SK-N-SH (cell line): ENCODE measurements around the gene KLHDC7B. TPM values are rescaled to one million over a fixed set of nuclear protein-coding genes. Genes with fewer than 3 reads are reported as not detected.

Source experiments
- CTCF ChIA-PET: fragments of 300-600, 350-600 bp; formaldehyde crosslinking; extraction: SDS; loops from one replicate; lab custom pipeline; 2021; lab: Yijun Ruan, JAX
- POLR2A ChIA-PET: fragments of 350-600 bp; sonication (Branson Sonifier 250); formaldehyde crosslinking; extraction: SDS; loops from one replicate; lab custom pipeline; 2020; ENCODE audit warnings: antibody characterized with exemption, inconsistent platforms; lab: Yijun Ruan, JAX
- DNase-seq: peaks from one replicate; pipeline ENCODE4 v3.0.0; 2012
- H2AFZ ChIP-seq: fragments of 200-600 bp; sonication (generic); 2 replicates; pipeline ENCODE4 v1.8.1; 2016; ENCODE audit warnings: antibody characterized with exemption, mild to moderate bottlenecking, low read depth
- H3F3A ChIP-seq: fragments of 200-600 bp; sonication (generic); replicated peaks from 2 replicates; pipeline ENCODE3; 2016; ENCODE audit warnings: antibody characterized with exemption, mild to moderate bottlenecking; ENCODE audit not compliant: insufficient read depth
- H3K27ac ChIP-seq, 2 experiments: fragments of 200-500 bp in 1 of 2; fragments of 200-600 bp in 1 of 2; sonication (Bioruptor generic) in 1 of 2; sonication (generic), shearing (Covaris generic) in 1 of 2; 2 replicates each; pipeline versions ENCODE4 v1.5.1 to v1.6.1; 2014 to 2016; ENCODE audit warnings: low read depth in 2 of 2, inconsistent platforms in 1 of 2, low read length in 1 of 2, mild to moderate bottlenecking in 1 of 2, mixed read lengths in 1 of 2
- H3K27me3 ChIP-seq: fragments of 200-600 bp; sonication (generic), shearing (Covaris generic); 2 replicates; pipeline ENCODE4 v1.6.1; 2016; ENCODE audit warnings: mixed run types; ENCODE audit not compliant: insufficient read depth
- H3K36me3 ChIP-seq, 2 experiments: fragments of 200-500 bp in 1 of 2; fragments of 200-600 bp in 1 of 2; sonication (Bioruptor generic) in 1 of 2; sonication (generic) in 1 of 2; replicated peaks in 1 of 2; 2 replicates each; pipeline versions ENCODE3 to v1.5.1; 2014 to 2016; ENCODE audit warnings: low read length in 1 of 2, mild to moderate bottlenecking in 1 of 2; ENCODE audit not compliant: insufficient read depth in 2 of 2, control insufficient read depth in 1 of 2
- H3K4me1 ChIP-seq, 2 experiments: fragments of 200-500 bp in 1 of 2; fragments of 200-600 bp in 1 of 2; sonication (Bioruptor generic) in 1 of 2; sonication (generic), shearing (Covaris generic) in 1 of 2; 2 replicates each; pipeline versions ENCODE4 v1.5.1 to v1.6.1; 2014 to 2016; ENCODE audit warnings: low read depth in 1 of 2, low read length in 1 of 2, mixed run types in 1 of 2; ENCODE audit not compliant: insufficient read depth in 2 of 2, control insufficient read depth in 1 of 2
- H3K4me2 ChIP-seq: fragments of 200-600 bp; sonication (generic), shearing (Covaris generic); 2 replicates; pipeline ENCODE4 v1.6.1; 2017; ENCODE audit warnings: mixed run types
- H3K4me3 ChIP-seq, 2 experiments: fragments of 200-500 bp in 1 of 2; fragments of 200-600 bp in 1 of 2; sonication (Bioruptor generic) in 1 of 2; sonication (generic), shearing (Covaris generic) in 1 of 2; 2 replicates each; pipeline versions ENCODE4 v1.5.1 to v1.8.1; 2014 to 2016; ENCODE audit warnings: low read depth in 2 of 2, inconsistent platforms in 1 of 2, low read length in 1 of 2, mild to moderate bottlenecking in 1 of 2, mixed read lengths in 1 of 2, moderate library complexity in 1 of 2
- H3K79me2 ChIP-seq: fragments of 200-600 bp; sonication (generic); 2 replicates; pipeline ENCODE4 v1.8.1; 2017; ENCODE audit warnings: mild to moderate bottlenecking; ENCODE audit not compliant: insufficient read depth
- H3K9ac ChIP-seq: fragments of 200-600 bp; sonication (generic); 2 replicates; pipeline ENCODE4 v1.6.1; 2017; ENCODE audit warnings: mixed run types
- H3K9me2 ChIP-seq: fragments of 200-600 bp; sonication (generic); 2 replicates; pipeline ENCODE4 v1.6.1; 2017; ENCODE audit warnings: mixed run types
- H3K9me3 ChIP-seq: fragments of 200-600 bp; sonication (generic); 2 replicates; pipeline ENCODE4 v1.6.1; 2017; ENCODE audit warnings: mixed run types, mild to moderate bottlenecking, moderate library complexity
- H4K20me1 ChIP-seq: fragments of 200-600 bp; sonication (generic); 2 replicates; pipeline ENCODE4 v1.6.1; 2017; ENCODE audit warnings: mild to moderate bottlenecking, mixed run types; ENCODE audit not compliant: insufficient read depth
- CTCF ChIP-seq: fragments of 200-600 bp; sonication (generic); IDR thresholded peaks from 2 replicates; pipeline ENCODE4 v1.6.1; 2017; ENCODE audit warnings: antibody characterized with exemption, mild to moderate bottlenecking, moderate library complexity
- ELF1 ChIP-seq: IDR thresholded peaks from 2 replicates; pipeline ENCODE4 v1.4.0; 2012
- EP300 ChIP-seq, 2 experiments: IDR thresholded peaks; 2 replicates each; pipeline versions ENCODE4 v1.4.0 to v1.6.1; 2012; ENCODE audit warnings: borderline replicate concordance in 1 of 2, low read depth in 1 of 2, low read length in 1 of 2
- EZH2phosphoT487 ChIP-seq: fragments of 200-600 bp; sonication (generic); IDR thresholded peaks from 2 replicates; pipeline ENCODE4 v1.6.1; 2017; ENCODE audit warnings: low read depth, mixed run types, mild to moderate bottlenecking, antibody characterized with exemption, moderate library complexity, borderline replicate concordance
- NFIC ChIP-seq: IDR thresholded peaks from 2 replicates; pipeline ENCODE4 v1.4.0; 2012; ENCODE audit warnings: borderline replicate concordance
- RAD21 ChIP-seq: IDR thresholded peaks from 2 replicates; pipeline ENCODE4 v1.6.1; 2012; ENCODE audit warnings: mild to moderate bottlenecking, low read length
- REST ChIP-seq: IDR thresholded peaks from 2 replicates; pipeline ENCODE4 v1.6.1; 2012; ENCODE audit warnings: mild to moderate bottlenecking, low read depth, low read length, moderate library complexity
- SIN3A ChIP-seq: IDR thresholded peaks from 2 replicates; pipeline ENCODE4 v1.6.1; 2012; ENCODE audit warnings: low read depth, mild to moderate bottlenecking, low read length, moderate library complexity, borderline replicate concordance
- SMC3 ChIP-seq: IDR thresholded peaks from 2 replicates; pipeline ENCODE4 v1.6.1; 2012; ENCODE audit warnings: low read depth, low read length, improper control_type of control experiment
- TAF1 ChIP-seq: IDR thresholded peaks from 2 replicates; pipeline ENCODE4 v1.6.1; 2012; ENCODE audit warnings: low read depth, mild to moderate bottlenecking, low read length, moderate library complexity, borderline replicate concordance
- USF1 ChIP-seq: IDR thresholded peaks from 2 replicates; pipeline ENCODE4 v1.4.0; 2012; ENCODE audit warnings: low read depth, borderline replicate concordance
- USF2 ChIP-seq: fragments of 150-350 bp; IDR thresholded peaks from 2 replicates; pipeline ENCODE4 v1.6.1; 2017; ENCODE audit warnings: antibody characterized with exemption, low read length, low read depth, borderline replicate concordance
- ZBTB33 ChIP-seq: IDR thresholded peaks from 2 replicates; pipeline ENCODE4 v1.4.0; 2012; ENCODE audit warnings: low read depth, borderline replicate concordance
- WGBS: methylation state at CpG from one replicate; pipeline ENCODE4 v1.1.6; 2017; ENCODE audit warnings: low lambda C conversion rate; 5-methylcytosine and 5-hydroxymethylcytosine counted together
- polyA plus RNA-seq, 3 experiments: library from polyadenylated mRNA; depleted of rRNA; stranded (reverse); fragments of >200 nt; gene quantifications; 2 replicates each; pipeline ENCODE4 v1.2.3, GENCODE V29; 2012

The KLHDC7B gene
- polyA plus RNA-seq, 1 of the 3 experiments (the other 2 are of a cell fraction) = 0.07 TPM

GRCh38 chr22:50577697-50577986 is 31.9 kb downstream of the KLHDC7B start:
- Histone ChIP-seq H3K27me3 (no peaks in the 10 kb centered on the region), H3K36me3 (peaks cover 0 to 52% of the 10 kb centered on the region in 2 experiments), H3K27ac (no peak overlapping the region), H3K9me2 (no peaks in the 10 kb centered on the region), H3K79me2 (peaks cover 16% of the 10 kb centered on the region; the same call in 1 of the 2 replicates), H3K4me3 (no peak overlapping the region), H2AFZ (no peak overlapping the region), H3K4me1 (peaks cover 0 to 8% of the 10 kb centered on the region in 2 experiments; a peak in 1 of 4 replicates), H3K9ac (no peak overlapping the region), H3K4me2 (no peak overlapping the region), H3F3A (no peaks in the 10 kb centered on the region), H4K20me1 (no peaks in the 10 kb centered on the region), H3K9me3 (no peaks in the 10 kb centered on the region)
- TF ChIP-seq USF1 = no peak
- TF ChIP-seq TAF1 = no peak
- TF ChIP-seq SMC3 = no peak
- no peak for TF ChIP-seq SIN3A
- TF ChIP-seq NFIC = no peak
- TF ChIP-seq EZH2phosphoT487 = no peak
- TF ChIP-seq CTCF = no peak
- TF ChIP-seq EP300 (IDR thresholded peaks at IDR 0.05; ENCODE audit: borderline replicate concordance in 1 of 2, low read depth in 1 of 2, low read length in 1 of 2) = no peak
- TF ChIP-seq USF2 = no peak
- TF ChIP-seq ELF1 = no peak
- no peak for TF ChIP-seq RAD21
- no peak for DNase-seq
- ChIA-PET CTCF (interaction anchor here (1.2 to 9.0 kb wide), 2 partner anchors 13 to 60 kb away, joined by 3 to 73 read pairs; partner anchors contain the start of gene SYCE3), POLR2A (no interaction called here)
- 100% methylated on average over 3 of the region's 23 CpGs for WGBS

- TF ChIP-seq REST (no peak), ZBTB33 (no peak), ELF1 (no peak)
- Histone ChIP-seq H3K9ac (no peak within 1 kb of the TSS), H3K36me3 (peaks cover 0 to 46% of the 10 kb centered on the region in 2 experiments), H3K27ac (no peak within 1 kb of the TSS), H3K4me2 (no peak within 1 kb of the TSS), H3F3A (no peaks in the 10 kb centered on the region), H3K9me3 (no peaks in the 10 kb centered on the region), H3K79me2 (peaks cover 17% of the 10 kb centered on the region; the same call in 1 of the 2 replicates), H4K20me1 (no peaks in the 10 kb centered on the region), H3K9me2 (no peaks in the 10 kb centered on the region), H3K4me3 (no peak within 1 kb of the TSS), H3K27me3 (no peaks in the 10 kb centered on the region), H3K4me1 (peaks cover 0 to 8% of the 10 kb centered on the region in 2 experiments; a peak in 1 of 4 replicates), H2AFZ (no peak within 1 kb of the TSS)
- ChIA-PET CTCF (interaction anchor here (0.7 to 9.0 kb wide), 4 partner anchors 14 to 61 kb away, joined by 3 to 73 read pairs (median 4); partner anchors contain the start of gene SYCE3), POLR2A (interaction anchor here (0.7 to 1.2 kb wide), 2 partner anchors 12 to 28 kb away, joined by 3 to 4 read pairs; no protein-coding TSS in a partner anchor)
- 95% methylated on average over 23 of the region's 63 CpGs for WGBS
- no peak for DNase-seq
Measured at GRCh38 chr22:50577987-50578775, 32.5 kb downstream of the KLHDC7B start, which contains the start of gene CPT1B. TSS of gene CPT1B (minus strand) at chr22:50578427. CDS start at chr22:50577915, 512 bp downstream.
